Loucy (cell line): ENCODE results near the gene TIMM22.

Source experiments
- H2AFZ ChIP-seq: fragments of 200-600 bp; sonication (generic); 2 replicates; pipeline ENCODE4 v1.6.0; 2016; ENCODE audit warnings: antibody characterized with exemption, mild to moderate bottlenecking, low read length, moderate library complexity
- H3F3A ChIP-seq: fragments of 200-600 bp; 2 replicates; pipeline ENCODE4 v1.6.0; 2016; ENCODE audit warnings: antibody characterized with exemption, low read depth, mild to moderate bottlenecking
- H3K27me3 ChIP-seq: fragments of 200-600 bp; sonication (generic); 2 replicates; pipeline ENCODE4 v1.6.1; 2014; ENCODE audit warnings: low read length, mild to moderate bottlenecking; ENCODE audit not compliant: insufficient read depth, poor library complexity, severe bottlenecking
- H3K36me3 ChIP-seq: fragments of 200-600 bp; sonication (generic); 2 replicates; pipeline ENCODE4 v1.6.1; 2016; ENCODE audit warnings: low read length; ENCODE audit not compliant: insufficient read depth
- H3K4me1 ChIP-seq: fragments of 200-600 bp; sonication (generic); 2 replicates; pipeline ENCODE4 v1.5.1; 2014; ENCODE audit warnings: low read length, mild to moderate bottlenecking; ENCODE audit not compliant: insufficient read depth, poor library complexity, severe bottlenecking
- H3K4me2 ChIP-seq: fragments of 200-600 bp; sonication (generic); 2 replicates; pipeline ENCODE4 v1.6.0; 2014; ENCODE audit warnings: antibody characterized with exemption, low read length, low read depth, mild to moderate bottlenecking; ENCODE audit not compliant: poor library complexity, severe bottlenecking
- H3K4me3 ChIP-seq: fragments of 200-600 bp; sonication (generic); 2 replicates; pipeline ENCODE4 v1.5.1; 2014; ENCODE audit warnings: low read length, mild to moderate bottlenecking, mixed read lengths; ENCODE audit not compliant: poor library complexity, severe bottlenecking
- H3K79me2 ChIP-seq: fragments of 200-600 bp; sonication (generic); 2 replicates; pipeline ENCODE4 v1.6.1; 2014; ENCODE audit warnings: low read length; ENCODE audit not compliant: insufficient read depth
- H3K9ac ChIP-seq: fragments of 200-600 bp; sonication (generic); 2 replicates; pipeline ENCODE4 v1.6.0; 2014; ENCODE audit warnings: mild to moderate bottlenecking, low read depth, low read length, moderate library complexity; ENCODE audit not compliant: poor library complexity, severe bottlenecking
- H3K9me2 ChIP-seq: fragments of 200-600 bp; sonication (generic); replicated peaks from 2 replicates; pipeline ENCODE4 v1.6.1; 2016; ENCODE audit warnings: low read depth, low read length, mixed read lengths
- H3K9me3 ChIP-seq: fragments of 200-600 bp; sonication (generic); 2 replicates; pipeline ENCODE4 v1.6.1; 2014; ENCODE audit warnings: mild to moderate bottlenecking, antibody characterized with exemption, low read length, low read depth; ENCODE audit not compliant: insufficient read depth
- H4K20me1 ChIP-seq: fragments of 200-600 bp; sonication (generic); 2 replicates; pipeline ENCODE4 v1.6.0; 2014; ENCODE audit warnings: antibody characterized with exemption, low read length, mild to moderate bottlenecking; ENCODE audit not compliant: insufficient read depth, poor library complexity, severe bottlenecking
- EZH2phosphoT487 ChIP-seq: fragments of 200-600 bp; IDR thresholded peaks from 2 replicates; pipeline ENCODE4 v1.6.1; 2018; ENCODE audit warnings: antibody characterized with exemption, mild to moderate bottlenecking, moderate library complexity, borderline replicate concordance
- TF ChIP-seq, protein P1 (sequence below): fragments of 200-600 bp; sonication (generic); conservative IDR thresholded peaks from 2 replicates; pipeline ENCODE4 v1.5.1; 2014; ENCODE audit warnings: mild to moderate bottlenecking, antibody characterized with exemption, low read length

TIMM22 gene

GRCh38 chr17:954431-955164 is 42.3 kb upstream of the TIMM22 start:
- Histone ChIP-seq H3K4me2 (no peak overlapping the region), H4K20me1 (no peaks in the 10 kb centered on the region), H3K36me3 (no peaks in the 10 kb centered on the region), H3K9me3 (no peaks in the 10 kb centered on the region), H3K27me3 (no peaks in the 10 kb centered on the region), H3F3A (no peaks in the 10 kb centered on the region), H2AFZ (no peak overlapping the region), H3K9me2 (no peaks in the 10 kb centered on the region), H3K4me3 (no peak overlapping the region), H3K79me2 (no peaks in the 10 kb centered on the region), H3K9ac (no peak overlapping the region), H3K4me1 (peaks cover 6% of the 10 kb centered on the region)
- TF ChIP-seq, protein P1, sequence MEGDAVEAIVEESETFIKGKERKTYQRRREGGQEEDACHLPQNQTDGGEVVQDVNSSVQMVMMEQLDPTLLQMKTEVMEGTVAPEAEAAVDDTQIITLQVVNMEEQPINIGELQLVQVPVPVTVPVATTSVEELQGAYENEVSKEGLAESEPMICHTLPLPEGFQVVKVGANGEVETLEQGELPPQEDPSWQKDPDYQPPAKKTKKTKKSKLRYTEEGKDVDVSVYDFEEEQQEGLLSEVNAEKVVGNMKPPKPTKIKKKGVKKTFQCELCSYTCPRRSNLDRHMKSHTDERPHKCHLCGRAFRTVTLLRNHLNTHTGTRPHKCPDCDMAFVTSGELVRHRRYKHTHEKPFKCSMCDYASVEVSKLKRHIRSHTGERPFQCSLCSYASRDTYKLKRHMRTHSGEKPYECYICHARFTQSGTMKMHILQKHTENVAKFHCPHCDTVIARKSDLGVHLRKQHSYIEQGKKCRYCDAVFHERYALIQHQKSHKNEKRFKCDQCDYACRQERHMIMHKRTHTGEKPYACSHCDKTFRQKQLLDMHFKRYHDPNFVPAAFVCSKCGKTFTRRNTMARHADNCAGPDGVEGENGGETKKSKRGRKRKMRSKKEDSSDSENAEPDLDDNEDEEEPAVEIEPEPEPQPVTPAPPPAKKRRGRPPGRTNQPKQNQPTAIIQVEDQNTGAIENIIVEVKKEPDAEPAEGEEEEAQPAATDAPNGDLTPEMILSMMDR: no peak
- no peak for TF ChIP-seq EZH2phosphoT487

GRCh38 chr17:956905-957304 is 40.0 kb upstream of the TIMM22 start:
- no peak overlapping the region for H3K4me3 ChIP-seq
- H3F3A ChIP-seq: no peaks in the 10 kb centered on the region
- H3K9me2 ChIP-seq: no peaks in the 10 kb centered on the region
- no peak overlapping the region for H2AFZ ChIP-seq
- H3K9ac ChIP-seq: no peak overlapping the region
- TF ChIP-seq, protein P1: no peak
- no peak for TF ChIP-seq EZH2phosphoT487
- no peaks in the 10 kb centered on the region for H3K36me3 ChIP-seq
- no peak overlapping the region for H3K4me2 ChIP-seq
- H4K20me1 ChIP-seq: no peaks in the 10 kb centered on the region
- peaks cover 2% of the 10 kb centered on the region for H3K4me1 ChIP-seq
- no peaks in the 10 kb centered on the region for H3K27me3 ChIP-seq
- no peaks in the 10 kb centered on the region for H3K79me2 ChIP-seq
- H3K9me3 ChIP-seq: no peaks in the 10 kb centered on the region

- H3K36me3 ChIP-seq: no peaks in the 10 kb centered on the region
- TF ChIP-seq EZH2phosphoT487: no peak
- TF ChIP-seq, protein P1: no peak
Measured at GRCh38 chr17:957856-958421, 39.0 kb upstream of the TIMM22 start.

More at GRCh38 chr17:957856-958421, 39.0 kb upstream of the TIMM22 start:
- no peaks in the 10 kb centered on the region for H3K4me1 ChIP-seq
- H3K9me3 ChIP-seq: no peaks in the 10 kb centered on the region
- H3F3A ChIP-seq: no peaks in the 10 kb centered on the region
- H4K20me1 ChIP-seq: no peaks in the 10 kb centered on the region
- H3K27me3 ChIP-seq: no peaks in the 10 kb centered on the region
- no peaks in the 10 kb centered on the region for H3K79me2 ChIP-seq
- no peak overlapping the region for H3K4me2 ChIP-seq
- no peak overlapping the region for H2AFZ ChIP-seq
- H3K9me2 ChIP-seq: no peaks in the 10 kb centered on the region
- H3K9ac ChIP-seq: no peak overlapping the region
- H3K4me3 ChIP-seq: no peak overlapping the region
